K562 (cell line): ENCODE data around the gene MAP10. TPM values are rescaled to one million over a fixed set of nuclear protein-coding genes. Genes with fewer than 3 reads are reported as not detected.

Source experiments
- ATAC-seq: fragments of 200-7000 bp; cut with Tn5 transposase; 3 replicates; pipeline ENCODE4 v1.9.1; 2020; ENCODE audit warnings: moderate library complexity
- BruUV-seq: library from RNA; stranded (reverse); fragments of 400-500 nt; replicated peaks from 2 replicates; lab custom pipeline; 2021; lab: Mats Ljungman, UMichigan
- CTCF ChIA-PET: fragments of 300-600 bp; formaldehyde crosslinking; extraction: SDS; loops from one replicate; lab custom pipeline; 2021; ENCODE audit warnings: low intra/inter-chr PET ratio; lab: Yijun Ruan, JAX
- POLR2A ChIA-PET: fragments of 300-600, 350-650 bp; sonication (Branson Sonifier 250); formaldehyde crosslinking; extraction: SDS; loops from one replicate; lab custom pipeline; 2021; ENCODE audit warnings: antibody characterized with exemption, inconsistent platforms; lab: Yijun Ruan, JAX
- DNase-seq, 4 experiments: peaks; one replicate each; pipeline versions ENCODE4 v3.0.0 to v3.0.0-alpha.2; 2011 to 2018; ENCODE audit warnings: low spot score in 3 of 4, mixed read lengths in 3 of 4; ENCODE audit errors: extremely low read depth in 1 of 4
- FAIRE-seq: peaks from 2 replicates; lab custom pipeline; 2011; peaks lifted over from hg19 to GRCh38; lab: Jason Lieb, UNC
- H2AFZ ChIP-seq: 2 replicates; pipeline ENCODE4 v1.6.0; 2011; ENCODE audit warnings: low read depth, low read length, control low read depth, inconsistent platforms
- H3K27ac ChIP-seq: fragments of 200-600 bp; 3 replicates; pipeline ENCODE4 v1.8.0; 2011; ENCODE audit warnings: low read depth, mild to moderate bottlenecking, control low read depth, inconsistent platforms, low read length, moderate library complexity, mixed read lengths; ENCODE audit errors: extremely low read depth
- H3K27me3 ChIP-seq, 2 experiments: fragments of 300-600 bp in 1 of 2; 2 replicates in 1 of 2; 3 replicates in 1 of 2; pipeline versions ENCODE4 v1.6.0 to v1.8.0; 2011; ENCODE audit warnings: inconsistent platforms in 2 of 2, low read length in 2 of 2, mild to moderate bottlenecking in 1 of 2, mixed read lengths in 1 of 2, moderate library complexity in 1 of 2; ENCODE audit not compliant: control insufficient read depth in 2 of 2, insufficient read depth in 2 of 2
- H3K36me3 ChIP-seq: fragments of 300-600 bp; 3 replicates; pipeline ENCODE4 v1.8.0; 2011; ENCODE audit warnings: mild to moderate bottlenecking, low read length, inconsistent platforms; ENCODE audit not compliant: control insufficient read depth, insufficient read depth
- H3K4me1 ChIP-seq, 2 experiments: fragments of 200-600 bp in 1 of 2; replicated peaks in 1 of 2; 2 replicates in 1 of 2; 3 replicates in 1 of 2; pipeline versions ENCODE4 v1.5.1 to v1.8.0; 2011; ENCODE audit warnings: inconsistent platforms in 2 of 2, low read length in 2 of 2, mild to moderate bottlenecking in 1 of 2, mixed read lengths in 1 of 2, moderate library complexity in 1 of 2; ENCODE audit not compliant: control insufficient read depth in 2 of 2, insufficient read depth in 2 of 2
- H3K4me2 ChIP-seq: 2 replicates; pipeline ENCODE4 v1.6.1; 2011; ENCODE audit warnings: low read length, control low read depth, inconsistent platforms, mixed read lengths; ENCODE audit not compliant: insufficient read depth
- H3K4me3 ChIP-seq: fragments of 200-600 bp; sonication (generic), shearing (Covaris generic); 2 replicates; pipeline ENCODE4 v1.5.1; 2016; ENCODE audit warnings: control low read depth, inconsistent platforms
- H3K79me2 ChIP-seq: fragments of 200-600 bp; 3 replicates; pipeline ENCODE4 v1.8.0; 2011; ENCODE audit warnings: low read length, inconsistent platforms; ENCODE audit not compliant: control insufficient read depth, insufficient read depth
- H3K9ac ChIP-seq, 2 experiments: 2 replicates each; pipeline versions ENCODE4 v1.6.0 to v1.6.1; 2011; ENCODE audit warnings: low read depth in 2 of 2, low read length in 2 of 2, control low read depth in 1 of 2, inconsistent platforms in 1 of 2, mild to moderate bottlenecking in 1 of 2, mixed read lengths in 1 of 2; ENCODE audit not compliant: insufficient read depth in 1 of 2
- H3K9me1 ChIP-seq: one replicate; pipeline ENCODE4 v1.6.0; 2011; ENCODE audit warnings: inconsistent platforms, mild to moderate bottlenecking, low read length, moderate library complexity; ENCODE audit not compliant: control insufficient read depth, insufficient read depth
- H3K9me3 ChIP-seq: replicated peaks from 2 replicates; pipeline ENCODE4 v1.5.1; 2011; ENCODE audit warnings: low read depth, low read length, inconsistent platforms; ENCODE audit not compliant: control insufficient read depth, insufficient read depth
- H4K20me1 ChIP-seq: replicated peaks from 2 replicates; pipeline ENCODE4 v1.6.1; 2011; ENCODE audit warnings: low read length, inconsistent platforms, mixed read lengths; ENCODE audit not compliant: control insufficient read depth, insufficient read depth
- ASH1L ChIP-seq: fragments of 450-650 bp; IDR thresholded peaks from 2 replicates; pipeline ENCODE4 v1.6.1; 2018; ENCODE audit warnings: borderline replicate concordance, mild to moderate bottlenecking, low read depth; ENCODE audit not compliant: partially characterized antibody
- CBFA2T3 ChIP-seq: fragments of 450-650 bp; IDR thresholded peaks from 2 replicates; pipeline ENCODE4 v1.6.1; 2017
- CBX1 ChIP-seq: sonication (generic); IDR thresholded peaks from 2 replicates; pipeline ENCODE4 v1.6.1; 2016; ENCODE audit warnings: antibody characterized with exemption, low read depth, mild to moderate bottlenecking
- DNMT1 ChIP-seq: fragments of 450-650 bp; IDR thresholded peaks from 2 replicates; pipeline ENCODE4 v1.6.1; 2016; ENCODE audit warnings: antibody characterized with exemption, mild to moderate bottlenecking
- ELF4 ChIP-seq: fragments of 450-650 bp; formaldehyde crosslinking; IDR thresholded peaks from 2 replicates; pipeline ENCODE4 v1.4.0; 2022; ENCODE audit warnings: missing genetic modification characterization
- SMARCB1 ChIP-seq: IDR thresholded peaks from 2 replicates; pipeline ENCODE4 v1.6.1; 2011; ENCODE audit warnings: improper control_type of control experiment, low read depth; ENCODE audit not compliant: insufficient read length
- TGIF2 ChIP-seq: sonication (generic); formaldehyde crosslinking; IDR thresholded peaks from 2 replicates; pipeline ENCODE4 v1.8.1; 2022; ENCODE audit warnings: mild to moderate bottlenecking, missing genetic modification reagents, moderate library complexity
- YY1 ChIP-seq, 3 experiments: IDR thresholded peaks; 2 replicates each; pipeline ENCODE4 v1.6.1; 2011; ENCODE audit warnings: low read length in 2 of 3, mild to moderate bottlenecking in 2 of 3, moderate library complexity in 2 of 3, borderline replicate concordance in 1 of 3, control low read depth in 1 of 3, low read depth in 1 of 3; ENCODE audit not compliant: insufficient read depth in 3 of 3, insufficient replicate concordance in 2 of 3, control insufficient read depth in 1 of 3, insufficient read length in 1 of 3; ENCODE audit errors: extremely low read depth in 1 of 3
- ZBTB11 ChIP-seq, 3 experiments: fragments of 200-800 bp in 1 of 3; fragments of 250-450 bp in 1 of 3; fragments of 450-650 bp in 1 of 3; sonication (Bioruptor Pico) in 1 of 3; sonication (Bioruptor generic) in 1 of 3; formaldehyde crosslinking in 1 of 3; IDR thresholded peaks; 2 replicates each; pipeline versions ENCODE4 v1.6.1 to v1.8.0; 2016 to 2022; ENCODE audit warnings: mild to moderate bottlenecking in 2 of 3, missing genetic modification characterization in 2 of 3, missing compliant biosample characterization in 1 of 3, moderate library complexity in 1 of 3
- ZBTB2 ChIP-seq: fragments of 450-650 bp; IDR thresholded peaks from 2 replicates; pipeline ENCODE4 v1.6.1; 2016; ENCODE audit warnings: antibody characterized with exemption
- ZNF212 ChIP-seq: fragments of 450-650 bp; formaldehyde crosslinking; IDR thresholded peaks from 2 replicates; pipeline ENCODE4 v1.4.0; 2020; ENCODE audit warnings: mild to moderate bottlenecking
- ZNF232 ChIP-seq: sonication (generic); formaldehyde crosslinking; IDR thresholded peaks from 2 replicates; pipeline ENCODE4 v1.8.0; 2022; ENCODE audit warnings: mild to moderate bottlenecking, missing genetic modification reagents
- ZNF586 ChIP-seq: fragments of 450-650 bp; formaldehyde crosslinking; conservative IDR thresholded peaks from 2 replicates; pipeline ENCODE4 v1.4.0; 2020; ENCODE audit warnings: mild to moderate bottlenecking, moderate library complexity
- WGBS: fragments of 100-300 bp; shearing (Covaris generic); methylation state at CpG from one replicate; pipeline ENCODE4 v1.1.6; 2016; ENCODE audit warnings: low coverage, mixed read lengths; ENCODE audit not compliant: insufficient coverage; ENCODE audit errors: missing lambda C conversion rate; 5-methylcytosine and 5-hydroxymethylcytosine counted together
- in situ Hi-C: fragments of 300-500 bp; cut with MboI; formaldehyde crosslinking; loops from 4 replicates; pipeline ENCODE4 v1.15.0; 2018; ENCODE audit warnings: inconsistent platforms, mixed read lengths
- intact Hi-C: fragments of 100-400 bp; cut with micrococcal nuclease; formaldehyde crosslinking; loops from 2 replicates; pipeline ENCODE4 v1.14.2; 2022
- polyA plus RNA-seq, 8 experiments: library from polyadenylated mRNA; depleted of rRNA in 4 of 8; stranded (reverse) in 5 of 8; unstranded in 3 of 8; fragments of >200 nt; fragmentation: Nextera tagmentation in 2 of 8; fragmentation: Illumina TruSeq in 1 of 8; extraction: Ambion mirVana in 2 of 8; extraction: Trizol in 1 of 8; gene quantifications; 2 replicates each; pipeline versions ENCODE4 v1.2.1 to v1.2.3, GENCODE V29; 2011 to 2014; ENCODE audit warnings: inconsistent platforms in 1 of 8, missing spikeins in 1 of 8
- total RNA-seq, 7 experiments: library from RNA; depleted of rRNA in 6 of 7; stranded (reverse); fragments of >200 nt in 6 of 7; fragmentation: Illumina TruSeq in 2 of 7; extraction: Trizol in 2 of 7; gene quantifications; 2 replicates each; pipeline versions ENCODE4 v1.2.1 to v1.2.3, GENCODE V29; 2011 to 2021; ENCODE audit warnings: low replicate concordance in 1 of 7

Gene MAP10
- total and polyA plus RNA-seq, 9 of the 15 experiments (the other 6 are each of a cell fraction or from before 2014, with no cell fraction given): 0.11 to 0.98 (median 0.69) TPM

- WGBS: 7% methylated on average over 7 of the region's 7 CpGs
- BruUV-seq: no TSS peak
- in situ Hi-C loops: no loop called here
These were observed 20.4 kb upstream of the MAP10 start for GRCh38 chr1:232784794-232785193.

More at GRCh38 chr1:232784794-232785193, 20.4 kb upstream of the MAP10 start:
- Histone ChIP-seq H3K4me1 (no peaks in the 10 kb centered on the region), H3K9me1 (peaks cover 3% of the 10 kb centered on the region), H3K4me2 (no peak overlapping the region), H2AFZ (no peak overlapping the region), H3K27me3 (peaks cover 2 to 6% of the 10 kb centered on the region in 2 experiments; a peak in 2 of 5 replicates), H3K27ac (no peak overlapping the region), H3K36me3 (no peaks in the 10 kb centered on the region), H3K4me3 (no peak overlapping the region), H3K79me2 (no peaks in the 10 kb centered on the region), H3K9me3 (no peaks in the 10 kb centered on the region), H3K9ac (no peak overlapping the region), H4K20me1 (no peaks in the 10 kb centered on the region)
- no peak for TF ChIP-seq ZNF586 (CRISPR knock-in tag)
- TF ChIP-seq ZBTB11 (CRISPR knock-in tag; IDR thresholded peaks at IDR 0.05): no peak
- no peak for TF ChIP-seq ELF4 (CRISPR knock-in tag)
- TF ChIP-seq SMARCB1: no peak
- no peak for TF ChIP-seq ZBTB2
- TF ChIP-seq YY1 (IDR thresholded peaks at IDR 0.05; ENCODE audit: borderline replicate concordance in 1 of 3, control insufficient read depth in 1 of 3, extremely low read depth in 1 of 3, insufficient read depth in 3 of 3, insufficient read length in 1 of 3, insufficient replicate concordance in 2 of 3, low read depth in 1 of 3, low read length in 2 of 3): no peak
- no peak for TF ChIP-seq CBX1
- TF ChIP-seq ASH1L: no peak
- TF ChIP-seq DNMT1: no peak
- no peak for TF ChIP-seq ZNF232 (CRISPR knock-in tag)
- TF ChIP-seq CBFA2T3: no peak
- TF ChIP-seq ZNF212 (CRISPR knock-in tag): no peak
- TF ChIP-seq TGIF2: no peak
- ChIA-PET POLR2A (no interaction called here), CTCF (no interaction called here)
- DNase-seq (no peak), FAIRE-seq (no peak), ATAC-seq (no peak)
- intact Hi-C loops: no loop called here
